H9 (cell line): ENCODE measurements around the gene APOBEC4. TPM values are rescaled to one million over a fixed set of nuclear protein-coding genes. Genes with fewer than 3 reads are reported as not detected.

Experiments
- DNase-seq: peaks from one replicate; pipeline ENCODE4 v3.0.0-alpha.2; 2017
- H2AFZ ChIP-seq: one replicate; pipeline ENCODE4 v1.6.1; 2013; ENCODE audit warnings: mild to moderate bottlenecking, low read length, control low read depth, moderate library complexity
- H2AK5ac ChIP-seq: 2 replicates; pipeline ENCODE4 v1.6.1; 2013; ENCODE audit warnings: low read length, control low read depth, mixed read lengths; ENCODE audit not compliant: insufficient read length
- H2BK120ac ChIP-seq: one replicate; pipeline ENCODE4 v1.6.1; 2013; ENCODE audit warnings: low read depth, mild to moderate bottlenecking, low read length, control low read depth, inconsistent platforms; ENCODE audit not compliant: poor library complexity, severe bottlenecking
- H2BK12ac ChIP-seq: 2 replicates; pipeline ENCODE4 v1.6.1; 2013; ENCODE audit warnings: low read length, control low read depth, mixed read lengths, low read depth; ENCODE audit not compliant: insufficient read length
- H2BK15ac ChIP-seq: 2 replicates; pipeline ENCODE4 v1.6.1; 2013; ENCODE audit warnings: low read depth, low read length, control low read depth
- H2BK20ac ChIP-seq: one replicate; pipeline ENCODE4 v1.6.1; 2013; ENCODE audit warnings: low read depth, mild to moderate bottlenecking, low read length, control low read depth, inconsistent platforms; ENCODE audit not compliant: poor library complexity, severe bottlenecking
- H2BK5ac ChIP-seq: 2 replicates; pipeline ENCODE4 v1.6.1; 2013; ENCODE audit warnings: low read length, control low read depth, mixed read lengths; ENCODE audit not compliant: insufficient read length
- H3K14ac ChIP-seq: 2 replicates; pipeline ENCODE4 v1.6.1; 2013; ENCODE audit warnings: low read length, control low read depth; ENCODE audit not compliant: insufficient read depth
- H3K18ac ChIP-seq: 2 replicates; pipeline ENCODE4 v1.6.1; 2013; ENCODE audit warnings: low read depth, mild to moderate bottlenecking, mixed read lengths, low read length, control low read depth; ENCODE audit not compliant: insufficient read length
- H3K23ac ChIP-seq: 2 replicates; pipeline ENCODE4 v1.6.1; 2013; ENCODE audit warnings: low read length, control low read depth, mixed read lengths, low read depth; ENCODE audit not compliant: insufficient read length
- H3K23me2 ChIP-seq: 2 replicates; pipeline ENCODE4 v1.6.1; 2013; ENCODE audit warnings: low read depth, mild to moderate bottlenecking, mixed read lengths, low read length, control low read depth; ENCODE audit not compliant: insufficient read length, poor library complexity, severe bottlenecking
- H3K27ac ChIP-seq: 2 replicates; pipeline ENCODE4 v1.5.1; 2013; ENCODE audit warnings: low read length, control low read depth, mixed read lengths, low read depth; ENCODE audit not compliant: insufficient read length
- H3K27me3 ChIP-seq: 2 replicates; pipeline ENCODE4 v1.6.1; 2013; ENCODE audit warnings: low read length, control low read depth, inconsistent platforms; ENCODE audit not compliant: insufficient read depth
- H3K4ac ChIP-seq: 2 replicates; pipeline ENCODE4 v1.6.1; 2013; ENCODE audit warnings: low read depth, mild to moderate bottlenecking, control low read depth, inconsistent platforms, low read length, moderate library complexity
- H3K4me1 ChIP-seq: 2 replicates; pipeline ENCODE4 v1.6.1; 2013; ENCODE audit warnings: low read length, control low read depth, inconsistent platforms; ENCODE audit not compliant: insufficient read depth
- H3K4me2 ChIP-seq: 2 replicates; pipeline ENCODE4 v1.6.1; 2013; ENCODE audit warnings: low read length, control low read depth, mixed read lengths; ENCODE audit not compliant: insufficient read length, insufficient read depth
- H3K56ac ChIP-seq: 2 replicates; pipeline ENCODE4 v1.6.1; 2013; ENCODE audit warnings: low read depth, mild to moderate bottlenecking, mixed read lengths, low read length, control low read depth; ENCODE audit not compliant: insufficient read length
- H3K79me1 ChIP-seq: 2 replicates; pipeline ENCODE4 v1.6.1; 2013; ENCODE audit warnings: low read depth, mild to moderate bottlenecking, moderate library complexity, low read length, control low read depth, inconsistent platforms; ENCODE audit not compliant: insufficient read depth, poor library complexity, severe bottlenecking
- H3K79me2 ChIP-seq: 2 replicates; pipeline ENCODE4 v1.6.1; 2013; ENCODE audit warnings: low read length, control low read depth, inconsistent platforms; ENCODE audit not compliant: insufficient read depth
- H3K9ac ChIP-seq: 2 replicates; pipeline ENCODE4 v1.6.1; 2013; ENCODE audit warnings: low read length, control low read depth, mixed read lengths; ENCODE audit not compliant: insufficient read length; ENCODE audit errors: extremely low read depth
- H3K9me3 ChIP-seq: one replicate; pipeline ENCODE4 v1.6.1; 2013; ENCODE audit warnings: low read depth, low read length, inconsistent platforms; ENCODE audit not compliant: control insufficient read depth
- H3T11ph ChIP-seq: one replicate; pipeline ENCODE4 v1.6.1; 2013; ENCODE audit warnings: mild to moderate bottlenecking, low read length, control low read depth, inconsistent platforms
- H4K20me1 ChIP-seq: one replicate; pipeline ENCODE4 v1.6.1; 2013; ENCODE audit not compliant: control insufficient read depth, insufficient read length, insufficient read depth
- H4K5ac ChIP-seq: 2 replicates; pipeline ENCODE4 v1.6.1; 2013; ENCODE audit warnings: low read depth, mild to moderate bottlenecking, mixed read lengths, low read length, control low read depth; ENCODE audit not compliant: insufficient read length
- H4K8ac ChIP-seq: replicated peaks from 2 replicates; pipeline ENCODE4 v1.6.1; 2013; ENCODE audit warnings: low read length, control low read depth, mixed read lengths, low read depth; ENCODE audit not compliant: insufficient read length
- H4K91ac ChIP-seq: 2 replicates; pipeline ENCODE4 v1.6.1; 2013; ENCODE audit warnings: low read depth, mild to moderate bottlenecking, moderate library complexity, mixed read lengths, low read length, control low read depth; ENCODE audit not compliant: insufficient read length
- H3K27ac Mint-ChIP-seq, 3 experiments: 2 replicates in 2 of 3; 3 replicates in 1 of 3; pipeline ENCODE4 v1.8.0; 2020 to 2021; ENCODE audit warnings: mixed read lengths in 3 of 3, mild to moderate bottlenecking in 1 of 3, moderate library complexity in 1 of 3
- H3K27me3 Mint-ChIP-seq: 2 replicates; pipeline ENCODE4 v1.8.0; 2021; ENCODE audit warnings: low read depth, mild to moderate bottlenecking, moderate library complexity, mixed read lengths
- H3K36me3 Mint-ChIP-seq, 3 experiments: 2 replicates in 2 of 3; 3 replicates in 1 of 3; pipeline ENCODE4 v1.8.0; 2020 to 2021; ENCODE audit warnings: low read depth in 3 of 3, mixed read lengths in 3 of 3; ENCODE audit not compliant: insufficient read depth in 1 of 3
- H3K4me1 Mint-ChIP-seq, 2 experiments: 2 replicates each; pipeline ENCODE4 v1.8.0; 2020; ENCODE audit warnings: mixed read lengths in 2 of 2
- H3K4me3 Mint-ChIP-seq, 2 experiments: 2 replicates in 1 of 2; 3 replicates in 1 of 2; pipeline ENCODE4 v1.8.0; 2020 to 2021; ENCODE audit warnings: mild to moderate bottlenecking in 2 of 2, mixed read lengths in 2 of 2, moderate library complexity in 1 of 2
- H3K9me3 Mint-ChIP-seq, 2 experiments: 2 replicates in 1 of 2; 3 replicates in 1 of 2; pipeline ENCODE4 v1.8.0; 2020; ENCODE audit warnings: mild to moderate bottlenecking in 2 of 2, mixed read lengths in 2 of 2, moderate library complexity in 1 of 2
- WGBS: extraction: QIAGEN DNeasy Blood & Tissue Kit; methylation state at CpG from one replicate; pipeline ENCODE4 v1.1.7; 2013; ENCODE audit warnings: missing lambda C conversion rate, low lambda C conversion rate, mixed read lengths; ENCODE audit not compliant: insufficient read length; ENCODE audit errors: extremely low coverage; 5-methylcytosine and 5-hydroxymethylcytosine counted together
- total RNA-seq: library from RNA; stranded (reverse); gene quantifications from 2 replicates; pipeline ENCODE4 v1.2.1, GENCODE V29; 2021
- TF ChIP-seq, protein P1 (sequence below): fragments of 200-600 bp; sonication (generic); conservative IDR thresholded peaks from 3 replicates; pipeline ENCODE4 v1.8.0; 2021; ENCODE audit warnings: antibody characterized with exemption, mild to moderate bottlenecking

The APOBEC4 gene
- total RNA-seq, 1 experiment from 2014 or later: not detected

DNA sequence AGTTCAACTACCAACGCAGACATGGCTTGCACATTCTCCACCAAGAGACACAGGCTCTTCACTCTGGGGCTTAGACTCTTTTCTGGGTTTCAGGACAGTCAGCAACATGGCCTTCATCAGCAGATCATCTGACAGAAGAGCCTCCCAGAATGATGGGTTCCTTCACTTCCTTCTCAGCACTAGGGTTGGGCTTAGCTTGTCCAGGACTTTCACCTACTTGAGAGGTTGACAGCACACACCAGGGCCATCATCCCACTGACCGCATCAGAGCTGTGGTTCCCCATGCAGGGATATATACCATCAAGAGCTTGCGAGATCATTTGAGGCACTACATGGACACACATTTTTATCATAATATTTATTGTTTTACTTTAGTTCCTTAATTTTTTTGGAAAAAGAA, 52.5 kb downstream of the APOBEC4 start:
- H3K4ac ChIP-seq: no peak overlapping the region
- H3K9me3 ChIP-seq: no peaks in the 10 kb centered on the region
- no peak for DNase-seq
- H3K18ac ChIP-seq: no peak overlapping the region
- Mint-ChIP-seq H3K4me3 (no peak overlapping the region), H3K36me3 (no peaks in the 10 kb centered on the region), H3K27ac (no peak overlapping the region), H3K27me3 (no peaks in the 10 kb centered on the region; the same call in none of the 2 replicates), H3K9me3 (no peaks in the 10 kb centered on the region), H3K4me1 (no peaks in the 10 kb centered on the region)
- H3K79me1 ChIP-seq: no peaks in the 10 kb centered on the region
- no peak overlapping the region for H3K9ac ChIP-seq
- H3K27me3 ChIP-seq: no peaks in the 10 kb centered on the region; the same call in 1 of the 2 replicates
- H3K14ac ChIP-seq: no peak overlapping the region
- H4K8ac ChIP-seq: no peak overlapping the region
- H3K4me1 ChIP-seq: no peaks in the 10 kb centered on the region
- H3T11ph ChIP-seq: no peak overlapping the region
- H3K23ac ChIP-seq: no peak overlapping the region
- H3K56ac ChIP-seq: no peak overlapping the region
- H2BK12ac ChIP-seq: no peak overlapping the region
- H4K20me1 ChIP-seq: no peaks in the 10 kb centered on the region
- no peak overlapping the region for H2BK15ac ChIP-seq
- H2AFZ ChIP-seq: no peak overlapping the region
- no peak overlapping the region for H2AK5ac ChIP-seq
- H4K5ac ChIP-seq: no peak overlapping the region
- no peak overlapping the region for H3K27ac ChIP-seq
- no peaks in the 10 kb centered on the region for H3K79me2 ChIP-seq
- no peak overlapping the region for H2BK20ac ChIP-seq
- no CpG with 5 or more reads among the region's 3 CpGs for WGBS
- no peak overlapping the region for H3K4me2 ChIP-seq
- H3K23me2 ChIP-seq: no peaks in the 10 kb centered on the region
- H2BK120ac ChIP-seq: no peak overlapping the region
- TF ChIP-seq, protein P1, sequence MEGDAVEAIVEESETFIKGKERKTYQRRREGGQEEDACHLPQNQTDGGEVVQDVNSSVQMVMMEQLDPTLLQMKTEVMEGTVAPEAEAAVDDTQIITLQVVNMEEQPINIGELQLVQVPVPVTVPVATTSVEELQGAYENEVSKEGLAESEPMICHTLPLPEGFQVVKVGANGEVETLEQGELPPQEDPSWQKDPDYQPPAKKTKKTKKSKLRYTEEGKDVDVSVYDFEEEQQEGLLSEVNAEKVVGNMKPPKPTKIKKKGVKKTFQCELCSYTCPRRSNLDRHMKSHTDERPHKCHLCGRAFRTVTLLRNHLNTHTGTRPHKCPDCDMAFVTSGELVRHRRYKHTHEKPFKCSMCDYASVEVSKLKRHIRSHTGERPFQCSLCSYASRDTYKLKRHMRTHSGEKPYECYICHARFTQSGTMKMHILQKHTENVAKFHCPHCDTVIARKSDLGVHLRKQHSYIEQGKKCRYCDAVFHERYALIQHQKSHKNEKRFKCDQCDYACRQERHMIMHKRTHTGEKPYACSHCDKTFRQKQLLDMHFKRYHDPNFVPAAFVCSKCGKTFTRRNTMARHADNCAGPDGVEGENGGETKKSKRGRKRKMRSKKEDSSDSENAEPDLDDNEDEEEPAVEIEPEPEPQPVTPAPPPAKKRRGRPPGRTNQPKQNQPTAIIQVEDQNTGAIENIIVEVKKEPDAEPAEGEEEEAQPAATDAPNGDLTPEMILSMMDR: no peak
- no peak overlapping the region for H2BK5ac ChIP-seq
- no peak overlapping the region for H4K91ac ChIP-seq
